Measurements from ENCODE around the gene HDAC4. TPM values are rescaled to one million over a fixed set of nuclear protein-coding genes. Genes with fewer than 3 reads are reported as not detected.
"Not testable (repeated sequence)": the region's sequence is repeated elsewhere in the genome, so short reads cannot be mapped to it uniquely, and the experiment has no call there.

HDAC4 gene
- total RNA-seq, 1 donor from 2014 or later, result 46.2 TPM

- no peak for DNase-seq (ENCODE audit: low spot score, unreplicated experiment)
- H3K27ac Mint-ChIP-seq, result no peak overlapping the region
- H3K36me3 Mint-ChIP-seq (ENCODE audit: insufficient read depth), result no peaks in the 10 kb centered on the region
- H3K9me3 Mint-ChIP-seq (ENCODE audit: low read depth), result no peaks in the 10 kb centered on the region
- no peaks in the 10 kb centered on the region for H3K27me3 Mint-ChIP-seq
- H3K4me3 Mint-ChIP-seq (ENCODE audit: low read depth), result no peak overlapping the region
- no peak for TF ChIP-seq CTCF (IDR thresholded peaks at IDR 0.05; ENCODE audit: unreplicated experiment)
- peaks cover 24% of the 10 kb centered on the region for H3K4me1 Mint-ChIP-seq (ENCODE audit: low read depth)
Measured at GRCh38 chr2:239282448-239283287, 118.2 kb downstream of the HDAC4 start.

GRCh38 chr2:239280296-239281017 is 120.4 kb downstream of the HDAC4 start:
- not testable (repeated sequence) for H3K27me3 Mint-ChIP-seq; H3K4me3 Mint-ChIP-seq (ENCODE audit: low read depth); H3K27ac Mint-ChIP-seq; DNase-seq (ENCODE audit: low spot score, unreplicated experiment); H3K9me3 Mint-ChIP-seq (ENCODE audit: low read depth); H3K36me3 Mint-ChIP-seq (ENCODE audit: insufficient read depth)
- peaks cover 12% of the 10 kb centered on the region for H3K4me1 Mint-ChIP-seq (ENCODE audit: low read depth)

- TF ChIP-seq CTCF (IDR thresholded peaks at IDR 0.05; ENCODE audit: unreplicated experiment), result no peak
- Mint-ChIP-seq H3K27ac (peak overlapping the region; percentile 94), H3K36me3 (ENCODE audit: insufficient read depth) (no peaks in the 10 kb centered on the region), H3K27me3 (no peaks in the 10 kb centered on the region), H3K4me1 (ENCODE audit: low read depth) (peaks cover 7% of the 10 kb centered on the region), H3K4me3 (ENCODE audit: low read depth) (no peak overlapping the region), H3K9me3 (ENCODE audit: low read depth) (no peaks in the 10 kb centered on the region)
- no peak for DNase-seq (ENCODE audit: low spot score, unreplicated experiment)
Measured at GRCh38 chr2:239279508-239280295, 121.1 kb downstream of the HDAC4 start.

- peaks cover 6% of the 10 kb centered on the region for H3K4me1 Mint-ChIP-seq (ENCODE audit: low read depth)
- no peak overlapping the region for H3K4me3 Mint-ChIP-seq (ENCODE audit: low read depth)
- H3K27me3 Mint-ChIP-seq, result no peaks in the 10 kb centered on the region
- H3K9me3 Mint-ChIP-seq (ENCODE audit: low read depth), result no peaks in the 10 kb centered on the region
- peak overlapping the region; percentile 22 for H3K27ac Mint-ChIP-seq
- H3K36me3 Mint-ChIP-seq (ENCODE audit: insufficient read depth), result no peaks in the 10 kb centered on the region
- TF ChIP-seq CTCF (IDR thresholded peaks at IDR 0.05; ENCODE audit: unreplicated experiment), result no peak
- DNase-seq (ENCODE audit: low spot score, unreplicated experiment), result no peak
Measured at GRCh38 chr2:239278941-239279365, 121.9 kb downstream of the HDAC4 start.

GRCh38 chr2:239278361-239278760 is 122.5 kb downstream of the HDAC4 start:
- no peak for DNase-seq (ENCODE audit: low spot score, unreplicated experiment)
- Mint-ChIP-seq H3K27me3 (no peaks in the 10 kb centered on the region), H3K4me1 (ENCODE audit: low read depth) (peaks cover 6% of the 10 kb centered on the region), H3K36me3 (ENCODE audit: insufficient read depth) (no peaks in the 10 kb centered on the region), H3K27ac (no peak overlapping the region), H3K4me3 (ENCODE audit: low read depth) (no peak overlapping the region), H3K9me3 (ENCODE audit: low read depth) (no peaks in the 10 kb centered on the region)
- no peak for TF ChIP-seq CTCF (IDR thresholded peaks at IDR 0.05; ENCODE audit: unreplicated experiment)
